GM23338 (cell line): ENCODE measurements around the gene PRSS2. TPM values are rescaled to one million over a fixed set of nuclear protein-coding genes. Genes with fewer than 3 reads are reported as not detected.
A peak's percentile ranks its signal among the peaks of the same experiment; 100 is the strongest.

ENCODE experiments used
- ATAC-seq: fragments of 200-7000 bp; cut with Tn5 transposase; 3 replicates; pipeline ENCODE4 v1.9.1; 2020
- DNase-seq: peaks from one replicate; pipeline ENCODE4 v3.0.0-alpha.2; 2015; ENCODE audit warnings: low spot score
- H2AFZ ChIP-seq: fragments of 200-600 bp; sonication (generic); 2 replicates; pipeline ENCODE4 v1.8.0; 2016; ENCODE audit warnings: antibody characterized with exemption, mild to moderate bottlenecking, moderate library complexity
- H3F3A ChIP-seq: fragments of 200-600 bp; sonication (generic); replicated peaks from 2 replicates; pipeline ENCODE4 v1.8.0; 2017; ENCODE audit warnings: antibody characterized with exemption, mixed run types, low read depth
- H3K27ac ChIP-seq: fragments of 200-600 bp; sonication (generic); 2 replicates; pipeline ENCODE4 v1.6.1; 2016; ENCODE audit warnings: low read depth
- H3K27me3 ChIP-seq: fragments of 200-600 bp; sonication (generic); 2 replicates; pipeline ENCODE4 v1.8.0; 2016; ENCODE audit warnings: mild to moderate bottlenecking, mixed run types, moderate library complexity; ENCODE audit not compliant: insufficient read depth
- H3K36me3 ChIP-seq: fragments of 200-600 bp; sonication (generic); 2 replicates; pipeline ENCODE4 v1.8.0; 2016; ENCODE audit warnings: mild to moderate bottlenecking; ENCODE audit not compliant: insufficient read depth
- H3K4me1 ChIP-seq: fragments of 200-600 bp; sonication (generic); 2 replicates; pipeline ENCODE4 v1.8.0; 2016; ENCODE audit warnings: mild to moderate bottlenecking, moderate library complexity; ENCODE audit not compliant: insufficient read depth
- H3K4me2 ChIP-seq: fragments of 200-600 bp; sonication (generic); 2 replicates; pipeline ENCODE4 v1.7.1; 2017; ENCODE audit warnings: mixed run types
- H3K4me3 ChIP-seq: fragments of 200-600 bp; sonication (generic); 2 replicates; pipeline ENCODE4 v1.6.1; 2016; ENCODE audit warnings: mixed run types
- H3K79me2 ChIP-seq: fragments of 200-600 bp; sonication (generic); replicated peaks from 2 replicates; pipeline ENCODE4 v1.8.0; 2017; ENCODE audit warnings: mild to moderate bottlenecking; ENCODE audit not compliant: insufficient read depth
- H3K9me2 ChIP-seq: fragments of 200-600 bp; sonication (generic); 2 replicates; pipeline ENCODE4 v1.8.0; 2017; ENCODE audit not compliant: insufficient read depth
- H4K20me1 ChIP-seq: fragments of 200-600 bp; sonication (generic); replicated peaks from 2 replicates; pipeline ENCODE4 v1.8.0; 2017; ENCODE audit warnings: mild to moderate bottlenecking; ENCODE audit not compliant: insufficient read depth
- H3K27ac Mint-ChIP-seq: 2 replicates; pipeline ENCODE4 v1.8.0; 2020; ENCODE audit warnings: inconsistent platforms, mild to moderate bottlenecking, moderate library complexity, mixed read lengths
- H3K27me3 Mint-ChIP-seq: 3 replicates; pipeline ENCODE4 v1.8.0; 2022; ENCODE audit warnings: low read depth, mild to moderate bottlenecking, moderate library complexity, mixed read lengths, inconsistent platforms; ENCODE audit not compliant: insufficient read depth, poor library complexity
- H3K36me3 Mint-ChIP-seq: 3 replicates; pipeline ENCODE4 v1.8.0; 2021; ENCODE audit warnings: low read depth, mild to moderate bottlenecking, inconsistent platforms, moderate library complexity, mixed read lengths
- H3K4me1 Mint-ChIP-seq: 3 replicates; pipeline ENCODE4 v1.8.0; 2020; ENCODE audit warnings: mild to moderate bottlenecking, inconsistent platforms, mixed read lengths
- H3K4me3 Mint-ChIP-seq: 3 replicates; pipeline ENCODE4 v1.8.0; 2021; ENCODE audit warnings: moderate library complexity, mild to moderate bottlenecking, inconsistent platforms, mixed read lengths
- H3K9me3 Mint-ChIP-seq: 3 replicates; pipeline ENCODE4 v1.8.0; 2020; ENCODE audit warnings: moderate library complexity, mild to moderate bottlenecking, inconsistent platforms, mixed read lengths
- ETS1 ChIP-seq: IDR thresholded peaks from 2 replicates; pipeline ENCODE4 v1.6.1; 2016; ENCODE audit warnings: antibody characterized with exemption
- ZNF114 ChIP-seq: fragments of 250-450 bp; sonication (Bioruptor Pico); IDR thresholded peaks from 2 replicates; pipeline ENCODE4 v1.5.0; 2020; ENCODE audit warnings: mild to moderate bottlenecking, moderate library complexity
- ZNF331 ChIP-seq: fragments of 250-450 bp; sonication (Bioruptor Pico); IDR thresholded peaks from 2 replicates; pipeline ENCODE4 v1.5.0; 2020; ENCODE audit warnings: low read depth, mild to moderate bottlenecking, moderate library complexity
- ZNF462 ChIP-seq: fragments of 250-450 bp; sonication (Bioruptor Pico); IDR thresholded peaks from 2 replicates; pipeline ENCODE4 v1.5.0; 2020; ENCODE audit warnings: mild to moderate bottlenecking, moderate library complexity
- polyA plus RNA-seq: library from polyadenylated mRNA; unstranded; fragments of >200 nt; fragmentation: Nextera tagmentation; extraction: Ambion mirVana; gene quantifications from 2 replicates; pipeline ENCODE4 v1.2.1, GENCODE V29; 2016
- total RNA-seq: library from RNA; depleted of rRNA; stranded (reverse); fragments of >200 nt; shearing (Covaris generic); gene quantifications from 2 replicates; pipeline ENCODE4 v1.2.3, GENCODE V29; 2014

Gene PRSS2
- total and polyA plus RNA-seq, 2 experiments from 2014 or later = not detected

- TF ChIP-seq ZNF462 = no peak
- TF ChIP-seq ZNF114 (CRISPR knock-in tag) = no peak
- no peak for TF ChIP-seq ZNF331 (CRISPR knock-in tag)
Observed at GRCh38 chr7:142720986-142721385, 49.8 kb upstream of the PRSS2 start (continued).

- no peaks in the 10 kb centered on the region for H3K36me3 Mint-ChIP-seq
- Histone ChIP-seq H3K27ac (no peak overlapping the region), H4K20me1 (no peaks in the 10 kb centered on the region), H3K27me3 (no peaks in the 10 kb centered on the region), H3K4me1 (no peaks in the 10 kb centered on the region), H2AFZ (peak overlapping the region; percentile 72), H3K4me2 (no peak overlapping the region), H3K36me3 (no peaks in the 10 kb centered on the region), H3F3A (no peaks in the 10 kb centered on the region), H3K79me2 (no peaks in the 10 kb centered on the region), H3K4me3 (no peak overlapping the region), H3K9me2 (peaks cover 2% of the 10 kb centered on the region; the same call in 1 of the 2 replicates)
- TF ChIP-seq ZNF462 (no peak), ETS1 (no peak)
- no peak overlapping the region for H3K27ac Mint-ChIP-seq
- H3K4me3 Mint-ChIP-seq = no peak overlapping the region
- H3K4me1 Mint-ChIP-seq = peaks cover 2% of the 10 kb centered on the region; the same call in 1 of the 3 replicates
- DNase-seq (no peak), ATAC-seq (no peak)
- H3K9me3 Mint-ChIP-seq = peaks cover 4% of the 10 kb centered on the region; the same call in 2 of the 3 replicates
- peaks cover 3% of the 10 kb centered on the region for H3K27me3 Mint-ChIP-seq
Observed at GRCh38 chr7:142722248-142722794, 48.4 kb upstream of the PRSS2 start.
